ENCODE data around the gene EXOC3.
A peak's percentile ranks its signal among the peaks of the same experiment; 100 is the strongest.

EXOC3 gene

GRCh38 chr5:440401-441201, 2.4 kb upstream of the EXOC3 start:
- DNase-seq: no peak

DNA sequence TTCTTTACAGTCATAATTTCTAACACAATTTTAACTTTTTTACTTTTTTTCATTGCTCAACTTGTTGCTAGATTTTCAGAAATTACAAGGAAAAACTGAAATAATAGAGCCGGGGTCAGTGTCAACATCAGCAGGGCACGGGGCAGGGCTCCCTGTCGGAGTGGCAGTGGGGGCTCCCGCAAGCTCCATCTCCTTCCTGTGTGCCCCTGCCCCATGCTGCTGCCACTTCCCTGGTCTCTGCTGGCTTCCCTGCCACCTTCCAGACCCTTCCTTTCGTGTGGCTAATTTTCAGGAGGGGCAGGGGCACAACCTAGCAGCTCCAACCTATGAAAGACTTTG, 1.0 kb upstream of the EXOC3 start:
- DNase-seq: no peak

GRCh38 chr5:443239-444151, 519 bp downstream of the EXOC3 start:
- no peak for DNase-seq

DNA sequence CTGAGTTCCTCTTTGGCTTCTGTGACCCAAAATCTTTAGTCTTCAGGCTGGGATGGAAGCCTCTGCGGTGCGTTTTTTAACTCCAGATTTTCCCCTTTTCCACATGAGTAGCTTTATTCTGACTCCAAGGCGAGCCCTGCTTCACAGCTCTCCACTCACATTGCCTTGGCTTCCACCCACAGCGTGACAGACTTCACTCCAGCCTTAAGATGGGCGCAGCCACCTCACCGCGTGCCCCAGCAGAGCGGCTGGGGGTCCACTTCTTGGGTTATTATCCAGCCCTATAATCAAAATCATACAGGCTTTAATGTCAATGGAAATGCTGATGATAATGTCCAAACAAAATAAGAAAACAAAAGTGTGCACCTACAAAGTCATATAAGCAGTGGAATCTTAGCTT, 1.2 kb downstream of the EXOC3 start:
- no peak for DNase-seq

DNA sequence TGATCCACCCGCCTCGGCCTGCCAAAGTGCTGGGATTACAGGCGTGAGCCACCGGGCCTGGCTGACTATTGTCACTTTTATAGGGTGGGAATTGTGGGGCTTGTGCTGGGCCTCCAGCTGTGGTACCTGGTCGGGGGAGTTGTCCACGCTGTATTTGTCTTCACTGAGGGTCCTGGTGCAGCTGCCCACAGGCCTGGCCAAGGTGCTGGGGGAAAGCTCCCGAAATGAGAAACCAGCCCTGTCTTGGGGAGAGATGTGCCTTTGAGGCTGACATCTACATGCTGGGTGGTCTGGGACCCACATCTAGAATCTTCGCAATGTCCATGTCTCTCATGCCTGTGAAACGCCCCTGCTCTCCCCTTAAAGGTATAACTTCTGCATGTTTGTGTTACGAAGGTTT, 2.6 kb downstream of the EXOC3 start:
- DNase-seq: no peak

GRCh38 chr5:446066-446882, 3.3 kb downstream of the EXOC3 start:
- no peak for DNase-seq

GRCh38 chr5:446883-447263, 3.9 kb downstream of the EXOC3 start:
- peak; percentile 31 for DNase-seq

GRCh38 chr5:447501-447900, 4.5 kb downstream of the EXOC3 start:
- DNase-seq: no peak

- DNase-seq: no peak
Observed at GRCh38 chr5:448061-448765, 5.2 kb downstream of the EXOC3 start.

DNA sequence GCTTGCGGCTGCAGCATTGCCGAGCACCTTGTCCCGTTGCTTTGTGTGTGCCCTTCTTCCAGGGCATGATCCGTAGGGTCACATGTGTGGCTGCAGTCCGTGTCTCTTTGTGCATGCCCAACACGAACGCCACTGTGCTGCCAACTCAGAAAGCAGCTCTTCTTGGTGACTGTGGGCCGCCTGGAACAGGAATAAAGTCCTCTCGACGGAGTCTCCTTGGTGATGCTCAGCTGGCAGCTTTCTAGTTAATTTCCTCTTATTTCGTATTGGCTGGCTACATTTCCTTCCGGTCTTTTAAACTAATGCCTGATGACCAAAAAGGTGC, 5.8 kb downstream of the EXOC3 start:
- DNase-seq: no peak

DNA sequence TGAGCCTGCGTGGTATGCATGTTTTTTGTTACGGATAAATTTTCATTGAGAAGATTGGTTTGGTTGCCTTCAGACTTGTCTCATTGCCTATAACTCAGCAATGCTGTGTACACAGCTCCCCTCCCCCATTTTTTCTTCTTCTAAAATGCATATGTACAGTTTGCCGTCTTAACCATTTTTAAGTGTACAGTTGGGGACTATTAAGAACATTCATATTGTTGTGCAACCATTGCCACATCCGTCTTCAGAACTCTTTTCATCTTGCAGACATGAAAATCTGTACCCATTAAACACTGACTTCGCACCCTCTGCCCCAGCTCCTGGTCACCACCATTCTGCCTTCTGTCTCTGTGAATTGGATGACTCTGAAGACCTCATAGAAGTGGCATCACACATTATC, 6.2 kb downstream of the EXOC3 start:
- no peak for DNase-seq

DNA sequence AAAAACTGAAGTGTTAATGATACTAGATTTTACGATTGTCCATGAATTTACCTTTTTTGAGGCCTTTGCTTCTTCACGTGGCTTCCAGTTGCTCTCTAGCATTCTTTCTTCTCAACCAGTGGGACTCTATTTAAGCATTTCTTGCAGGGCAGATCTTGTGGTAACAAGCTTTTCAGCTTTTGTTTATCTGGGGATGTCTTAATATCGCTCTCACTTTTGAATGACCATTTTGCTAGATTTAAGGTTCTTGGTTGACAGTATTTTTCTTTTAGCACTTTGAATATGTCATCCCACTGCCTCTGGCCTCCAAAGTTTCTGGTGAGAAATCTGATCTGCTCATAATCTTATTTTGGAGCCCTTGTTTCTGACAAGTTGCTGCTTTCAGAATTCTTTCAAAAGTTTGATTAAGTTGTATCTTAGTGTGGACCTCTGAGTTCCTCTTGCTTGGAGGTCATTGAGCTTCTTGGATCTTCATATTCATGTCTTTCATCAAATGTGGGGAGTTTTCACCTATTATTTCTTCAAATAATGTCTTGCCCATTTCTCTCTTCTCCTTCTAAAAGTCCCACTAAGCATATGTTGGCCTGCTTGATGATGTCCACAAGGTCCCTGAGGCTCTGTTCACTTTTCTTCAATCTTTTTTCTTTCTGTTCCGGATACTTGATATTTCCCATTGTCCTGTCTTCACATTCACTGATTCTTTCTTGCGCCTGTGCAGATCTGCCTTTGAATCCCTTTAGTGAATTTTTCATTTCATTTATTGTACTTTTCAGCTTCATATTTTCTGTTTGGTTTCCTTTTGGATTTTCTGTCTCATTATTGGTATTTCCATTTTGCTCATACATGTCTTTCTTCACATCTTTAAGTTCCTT, 8.8 kb downstream of the EXOC3 start:
- DNase-seq: no peak

- no peak for DNase-seq
Observed at GRCh38 chr5:452978-453710, 10.2 kb downstream of the EXOC3 start.

DNA sequence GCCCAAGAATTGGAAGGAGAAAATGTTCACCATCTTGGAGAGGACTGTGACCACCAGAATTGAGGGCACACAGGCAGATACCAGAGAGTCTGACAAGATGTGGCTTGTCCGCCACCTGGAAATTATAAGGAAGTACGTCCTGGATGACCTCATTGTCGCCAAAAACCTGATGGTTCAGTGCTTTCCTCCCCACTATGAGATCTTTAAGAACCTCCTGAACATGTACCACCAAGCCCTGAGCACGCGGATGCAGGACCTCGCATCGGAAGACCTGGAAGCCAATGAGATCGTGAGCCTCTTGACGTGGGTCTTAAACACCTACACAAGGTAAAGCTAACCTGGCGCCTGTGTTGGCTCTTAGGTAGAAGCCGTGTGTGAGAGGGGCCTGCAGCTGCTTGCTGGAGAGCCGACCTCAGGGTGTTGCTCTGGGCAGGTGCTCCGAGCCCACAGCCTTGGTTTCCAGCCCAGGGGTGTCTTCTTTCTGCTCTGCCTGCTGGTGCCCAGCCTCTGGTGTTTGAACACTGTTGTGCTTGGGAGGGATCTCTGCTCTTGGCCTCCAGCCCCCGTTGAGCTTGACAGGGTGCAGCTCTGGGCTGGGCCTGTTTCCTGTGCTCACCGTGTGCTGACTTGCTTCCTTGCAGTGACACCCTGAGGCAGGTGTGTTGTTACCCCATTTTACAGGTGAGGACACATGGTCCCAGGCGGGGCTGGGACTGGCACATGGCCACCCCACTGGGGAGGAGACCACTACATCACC, 10.9 kb downstream of the EXOC3 start:
- DNase-seq: no peak

DNA sequence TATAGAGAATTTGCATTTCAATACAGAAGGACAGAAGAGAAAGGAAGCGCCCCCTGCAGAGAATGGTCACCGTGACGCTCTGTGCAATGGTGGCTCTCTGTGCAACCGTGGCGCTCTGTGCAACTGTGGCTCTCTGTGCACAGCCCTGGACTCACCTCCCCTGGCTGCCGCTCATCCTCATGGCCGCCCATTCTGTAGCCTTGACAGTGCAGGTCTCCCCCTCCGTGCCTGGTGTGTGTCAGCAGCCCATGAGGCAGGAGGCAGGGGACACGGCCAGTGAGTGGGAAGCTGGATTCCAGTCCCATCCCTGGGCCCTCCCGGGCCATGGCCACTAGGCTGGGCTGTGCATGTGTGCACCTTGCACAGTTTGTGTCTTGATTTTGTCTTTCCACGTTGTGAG, 12.0 kb downstream of the EXOC3 start:
- no peak for DNase-seq

GRCh38 chr5:455806-456205, 12.8 kb downstream of the EXOC3 start:
- no peak for DNase-seq

DNA sequence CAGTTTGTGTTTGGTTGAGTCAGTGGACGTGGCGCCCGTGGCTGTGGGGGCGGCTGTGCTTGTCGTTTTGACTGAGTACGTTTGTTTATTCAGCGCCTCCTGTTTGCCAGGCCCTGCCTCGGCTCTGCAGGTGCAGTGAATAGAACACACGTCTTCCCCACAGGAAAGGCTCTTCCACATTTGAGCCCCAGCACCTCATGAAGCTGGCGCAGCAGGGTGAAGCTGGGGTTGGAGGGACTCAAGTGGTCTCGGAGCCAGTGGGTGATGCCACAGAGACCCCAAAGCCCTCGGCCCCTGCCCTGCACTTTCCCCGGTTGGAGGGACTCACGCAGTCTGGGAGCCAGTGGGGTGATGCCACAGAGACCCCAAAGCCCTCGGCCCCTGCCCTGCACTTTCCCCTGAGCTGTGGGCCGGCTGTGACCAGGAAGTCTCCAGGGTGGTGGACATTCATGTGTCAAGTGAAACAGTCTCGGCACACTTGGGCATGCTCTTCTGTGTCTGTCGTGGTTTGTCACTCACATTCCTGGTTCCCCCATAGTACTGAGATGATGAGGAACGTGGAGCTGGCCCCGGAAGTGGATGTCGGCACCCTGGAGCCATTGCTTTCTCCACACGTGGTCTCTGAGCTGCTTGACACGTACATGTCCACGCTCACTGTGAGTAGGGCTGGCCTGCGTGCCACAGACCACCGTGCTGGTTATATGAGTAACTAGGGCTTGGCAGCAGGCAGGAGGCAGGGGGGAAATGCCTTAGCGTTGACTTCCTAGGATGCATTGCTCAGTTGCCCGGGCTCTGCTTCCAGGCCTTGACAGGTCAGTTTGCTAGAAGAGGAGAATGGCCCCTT, 13.6 kb downstream of the EXOC3 start:
- no peak for DNase-seq

DNA sequence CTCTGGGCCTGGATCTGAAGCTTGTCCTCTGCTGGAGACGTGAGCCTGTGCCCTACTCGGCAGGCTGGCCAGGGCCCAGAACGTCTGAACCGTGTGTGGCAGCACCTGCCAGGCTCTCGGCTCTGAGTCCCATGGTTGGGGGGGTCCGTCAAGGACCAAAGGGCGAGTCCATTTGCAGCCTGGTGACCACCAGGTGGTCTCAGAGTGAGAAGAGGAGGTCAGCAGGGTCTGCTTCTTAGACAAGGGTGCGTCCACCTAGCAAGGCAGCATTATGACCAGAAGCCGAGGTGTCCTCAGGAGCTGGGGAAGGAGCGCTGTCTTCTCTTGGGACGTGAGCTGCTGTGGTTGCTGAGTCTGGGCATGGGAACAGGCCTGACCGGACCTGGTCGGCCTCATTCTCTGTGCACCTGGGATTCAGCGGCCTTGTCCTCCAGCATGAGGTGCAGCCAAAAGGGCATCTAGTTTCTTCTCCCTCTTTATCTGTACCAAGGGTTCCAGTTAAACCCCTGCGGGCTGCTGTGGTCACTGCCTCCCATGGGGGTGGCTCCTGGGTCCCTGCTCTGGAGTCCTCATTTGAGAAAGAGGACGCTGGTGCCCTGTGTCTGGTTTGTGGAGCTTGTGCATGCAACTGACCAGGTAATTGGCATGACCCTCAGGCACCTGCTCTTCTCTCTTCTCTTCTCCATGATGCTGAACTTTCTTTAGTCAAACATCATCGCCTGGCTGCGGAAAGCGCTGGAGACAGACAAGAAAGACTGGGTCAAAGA, 14.4 kb downstream of the EXOC3 start:
- no peak for DNase-seq

Data from DMS153 (cell line).